Loucy (cell line): ENCODE measurements around the gene C1QTNF5.
A peak's percentile ranks its signal among the peaks of the same experiment; 100 is the strongest.

Source experiments
- H2AFZ ChIP-seq: fragments of 200-600 bp; sonication (generic); 2 replicates; pipeline ENCODE4 v1.6.0; 2016; ENCODE audit warnings: antibody characterized with exemption, mild to moderate bottlenecking, low read length, moderate library complexity
- H3F3A ChIP-seq: fragments of 200-600 bp; 2 replicates; pipeline ENCODE4 v1.6.0; 2016; ENCODE audit warnings: antibody characterized with exemption, low read depth, mild to moderate bottlenecking
- H3K27me3 ChIP-seq: fragments of 200-600 bp; sonication (generic); 2 replicates; pipeline ENCODE4 v1.6.1; 2014; ENCODE audit warnings: low read length, mild to moderate bottlenecking; ENCODE audit not compliant: insufficient read depth, poor library complexity, severe bottlenecking
- H3K36me3 ChIP-seq: fragments of 200-600 bp; sonication (generic); 2 replicates; pipeline ENCODE4 v1.6.1; 2016; ENCODE audit warnings: low read length; ENCODE audit not compliant: insufficient read depth
- H3K4me1 ChIP-seq: fragments of 200-600 bp; sonication (generic); 2 replicates; pipeline ENCODE4 v1.5.1; 2014; ENCODE audit warnings: low read length, mild to moderate bottlenecking; ENCODE audit not compliant: insufficient read depth, poor library complexity, severe bottlenecking
- H3K4me2 ChIP-seq: fragments of 200-600 bp; sonication (generic); 2 replicates; pipeline ENCODE4 v1.6.0; 2014; ENCODE audit warnings: antibody characterized with exemption, low read length, low read depth, mild to moderate bottlenecking; ENCODE audit not compliant: poor library complexity, severe bottlenecking
- H3K4me3 ChIP-seq: fragments of 200-600 bp; sonication (generic); 2 replicates; pipeline ENCODE4 v1.5.1; 2014; ENCODE audit warnings: low read length, mild to moderate bottlenecking, mixed read lengths; ENCODE audit not compliant: poor library complexity, severe bottlenecking
- H3K79me2 ChIP-seq: fragments of 200-600 bp; sonication (generic); 2 replicates; pipeline ENCODE4 v1.6.1; 2014; ENCODE audit warnings: low read length; ENCODE audit not compliant: insufficient read depth
- H3K9ac ChIP-seq: fragments of 200-600 bp; sonication (generic); 2 replicates; pipeline ENCODE4 v1.6.0; 2014; ENCODE audit warnings: mild to moderate bottlenecking, low read depth, low read length, moderate library complexity; ENCODE audit not compliant: poor library complexity, severe bottlenecking
- H3K9me2 ChIP-seq: fragments of 200-600 bp; sonication (generic); replicated peaks from 2 replicates; pipeline ENCODE4 v1.6.1; 2016; ENCODE audit warnings: low read depth, low read length, mixed read lengths
- H3K9me3 ChIP-seq: fragments of 200-600 bp; sonication (generic); 2 replicates; pipeline ENCODE4 v1.6.1; 2014; ENCODE audit warnings: mild to moderate bottlenecking, antibody characterized with exemption, low read length, low read depth; ENCODE audit not compliant: insufficient read depth
- H4K20me1 ChIP-seq: fragments of 200-600 bp; sonication (generic); 2 replicates; pipeline ENCODE4 v1.6.0; 2014; ENCODE audit warnings: antibody characterized with exemption, low read length, mild to moderate bottlenecking; ENCODE audit not compliant: insufficient read depth, poor library complexity, severe bottlenecking
- CTCF ChIP-seq: fragments of 200-600 bp; sonication (generic); conservative IDR thresholded peaks from 2 replicates; pipeline ENCODE4 v1.5.1; 2014; ENCODE audit warnings: mild to moderate bottlenecking, antibody characterized with exemption, low read length
- EZH2phosphoT487 ChIP-seq: fragments of 200-600 bp; IDR thresholded peaks from 2 replicates; pipeline ENCODE4 v1.6.1; 2018; ENCODE audit warnings: antibody characterized with exemption, mild to moderate bottlenecking, moderate library complexity, borderline replicate concordance

Gene C1QTNF5

GRCh38 chr11:119335655-119336543 is 4.8 kb downstream of the C1QTNF5 start:
- no peak for TF ChIP-seq CTCF
- no peak for TF ChIP-seq EZH2phosphoT487
- H3K9me3 ChIP-seq = no peaks in the 10 kb centered on the region
- no peaks in the 10 kb centered on the region for H3K36me3 ChIP-seq
- H4K20me1 ChIP-seq = peaks cover 9% of the 10 kb centered on the region
- no peak overlapping the region for H2AFZ ChIP-seq
- peaks cover 5% of the 10 kb centered on the region for H3K27me3 ChIP-seq
- peak overlapping the region; percentile 99 for H3K4me2 ChIP-seq
- peak overlapping the region; percentile 100 for H3K9ac ChIP-seq
- peaks cover 39% of the 10 kb centered on the region for H3K79me2 ChIP-seq
- H3F3A ChIP-seq = no peaks in the 10 kb centered on the region
- no peaks in the 10 kb centered on the region for H3K9me2 ChIP-seq
- peak overlapping the region; percentile 99 for H3K4me3 ChIP-seq
- H3K4me1 ChIP-seq = peaks cover 51% of the 10 kb centered on the region

DNA sequence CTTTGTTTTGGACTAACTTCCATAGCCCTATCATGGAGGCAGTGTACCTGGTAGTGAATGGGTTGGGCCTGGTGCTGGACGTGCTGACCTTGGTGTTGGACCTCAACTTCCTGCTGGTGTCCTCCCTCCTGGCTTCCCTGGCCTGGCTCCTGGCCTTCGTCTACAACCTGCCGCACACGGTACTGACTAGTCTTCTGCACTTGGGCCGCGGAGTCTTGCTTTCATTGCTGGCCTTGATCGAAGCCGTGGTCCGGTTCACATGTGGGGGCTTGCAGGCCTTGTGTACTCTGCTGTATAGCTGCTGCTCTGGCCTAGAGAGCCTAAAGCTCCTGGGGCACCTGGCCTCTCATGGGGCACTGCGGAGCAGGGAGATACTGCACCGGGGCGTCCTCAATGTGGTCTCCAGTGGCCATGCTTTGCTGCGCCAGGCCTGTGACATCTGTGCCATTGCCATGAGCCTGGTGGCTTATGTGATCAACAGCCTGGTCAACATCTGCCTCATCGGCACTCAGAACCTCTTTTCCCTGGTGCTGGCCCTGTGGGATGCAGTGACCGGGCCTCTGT is 5.5 kb downstream of the C1QTNF5 start:
- peaks cover 39% of the 10 kb centered on the region for H3K79me2 ChIP-seq
- no peaks in the 10 kb centered on the region for H3F3A ChIP-seq
- H3K4me2 ChIP-seq = peak overlapping the region; percentile 99
- H3K36me3 ChIP-seq = no peaks in the 10 kb centered on the region
- no peak overlapping the region for H2AFZ ChIP-seq
- H3K9ac ChIP-seq = peak overlapping the region; percentile 100
- peaks cover 9% of the 10 kb centered on the region for H4K20me1 ChIP-seq
- peaks cover 5% of the 10 kb centered on the region for H3K27me3 ChIP-seq
- peak overlapping the region; percentile 99 for H3K4me3 ChIP-seq
- no peak for TF ChIP-seq CTCF
- TF ChIP-seq EZH2phosphoT487 = no peak
- H3K9me2 ChIP-seq = no peaks in the 10 kb centered on the region
- peaks cover 51% of the 10 kb centered on the region for H3K4me1 ChIP-seq
- H3K9me3 ChIP-seq = no peaks in the 10 kb centered on the region

- peak within 1 kb of the TSS; percentile 82 for H2AFZ ChIP-seq
- H4K20me1 ChIP-seq = peaks cover 9% of the 10 kb centered on the region
- peaks cover 51% of the 10 kb centered on the region for H3K4me1 ChIP-seq
- H3K9ac ChIP-seq = peak within 1 kb of the TSS; percentile 100
- peaks cover 39% of the 10 kb centered on the region for H3K79me2 ChIP-seq
- H3K9me3 ChIP-seq = no peaks in the 10 kb centered on the region
- H3K27me3 ChIP-seq = peaks cover 5% of the 10 kb centered on the region
- H3K36me3 ChIP-seq = no peaks in the 10 kb centered on the region
- H3K9me2 ChIP-seq = no peaks in the 10 kb centered on the region
- no peak for TF ChIP-seq CTCF
- no peak for TF ChIP-seq EZH2phosphoT487
- peak within 1 kb of the TSS; percentile 99 for H3K4me2 ChIP-seq
- H3K4me3 ChIP-seq = peak within 1 kb of the TSS; percentile 99
- no peaks in the 10 kb centered on the region for H3F3A ChIP-seq
Observed at GRCh38 chr11:119334174-119334930, 6.3 kb downstream of the C1QTNF5 start, which contains the start of gene RNF26. Gene RNF26, plus strand, starts transcription at chr11:119334527. Its CDS starts 596 bp downstream, at chr11:119335123.
